Esophagus squamous epithelium (tissue), 4 donors: ENCODE results near the gene ZDHHC14.

Source experiments
- CTCF ChIP-seq, 6 experiments: fragments of 450-650 bp in 4 of 6; fragments of 200-600 bp in 2 of 6; sonication (generic) in 2 of 6; IDR thresholded peaks; one replicate each; pipeline ENCODE4 v1.5.1; 2016 to 2019; ENCODE audit warnings: antibody characterized with exemption in 6 of 6, mild to moderate bottlenecking in 4 of 6, moderate library complexity in 4 of 6
- POLR2A ChIP-seq, 4 donors: fragments of 450-650 bp; IDR thresholded peaks; one replicate each; pipeline ENCODE4 v1.6.1; 2017; ENCODE audit warnings: antibody characterized with exemption in 4 of 4, mild to moderate bottlenecking in 4 of 4, moderate library complexity in 3 of 4

- TF ChIP-seq POLR2A (IDR thresholded peaks at IDR 0.05), result no peak
- TF ChIP-seq CTCF (IDR thresholded peaks at IDR 0.05), result no peak
Observed at GRCh38 chr6:157607317-157608109, 226.5 kb downstream of the ZDHHC14 start.
